Endothelial cell of umbilical vein (primary cell): Measurements from ENCODE around the gene PI4KA.

Experiments
- CTCF ChIP-seq, 2 donors: IDR thresholded peaks; 1 replicate in 1 of 2; 2 replicates in 1 of 2; pipeline ENCODE4 v1.5.1; 2011; ENCODE audit warnings: low read length in 2 of 2, mild to moderate bottlenecking in 2 of 2, moderate library complexity in 2 of 2, control low read depth in 1 of 2, inconsistent platforms in 1 of 2, low read depth in 1 of 2; ENCODE audit not compliant: insufficient read depth in 1 of 2; ENCODE audit errors: extremely low read depth in 1 of 2
- EZH2 ChIP-seq: IDR thresholded peaks from 2 replicates; pipeline ENCODE4 v1.6.1; 2012; ENCODE audit warnings: borderline replicate concordance, low read depth, mild to moderate bottlenecking, moderate library complexity, low read length, inconsistent platforms; ENCODE audit not compliant: severe bottlenecking
- JUN ChIP-seq: IDR thresholded peaks from 2 replicates; pipeline ENCODE4 v1.6.1; 2011; ENCODE audit warnings: borderline replicate concordance, low read depth; ENCODE audit not compliant: insufficient read length, insufficient read depth
- MAX ChIP-seq: IDR thresholded peaks from 2 replicates; pipeline ENCODE4 v1.6.1; 2011; ENCODE audit not compliant: insufficient read depth, insufficient read length
- MYC ChIP-seq: IDR thresholded peaks from one replicate; pipeline ENCODE4 v1.6.1; 2011; ENCODE audit warnings: mild to moderate bottlenecking, low read depth, low read length
- POLR2A ChIP-seq: IDR thresholded peaks from 2 replicates; pipeline ENCODE4 v1.6.1; 2012; ENCODE audit warnings: low read depth, mild to moderate bottlenecking, control low read depth, low read length

GRCh38 chr22:20881231-20881630 is 22.6 kb upstream of the PI4KA start:
- TF ChIP-seq CTCF (IDR thresholded peaks at IDR 0.05; ENCODE audit: extremely low read depth in 1 of 2, insufficient read depth in 1 of 2, low read depth in 1 of 2, low read length in 2 of 2): no peak
- no peak for TF ChIP-seq EZH2
- TF ChIP-seq POLR2A: no peak
- TF ChIP-seq MAX: no peak
- TF ChIP-seq MYC: no peak
- TF ChIP-seq JUN: no peak
